Activated gamma-delta T cell treated with anti-CD3 and anti-CD28 coated beads, Interleukin-2, amount 50 U/mL, for 16 hours (primary cell): Measurements from ENCODE around the gene ATG16L2.
"Not testable (repeated sequence)": the region's sequence is repeated elsewhere in the genome, so short reads cannot be mapped to it uniquely, and the experiment has no call there.

Source experiments
- DNase-seq: peaks from one replicate; pipeline ENCODE4 v3.0.0-alpha.2; 2020; ENCODE audit warnings: low read depth

ATG16L2 gene

GRCh38 chr11:72779495-72780128, 34.6 kb upstream of the ATG16L2 start:
- DNase-seq: no peak

- no peak for DNase-seq
Observed at GRCh38 chr11:72780296-72781062, 33.7 kb upstream of the ATG16L2 start.

GRCh38 chr11:72781063-72781312, 33.2 kb upstream of the ATG16L2 start:
- no peak for DNase-seq

GRCh38 chr11:72781313-72782080, 32.7 kb upstream of the ATG16L2 start:
- peak; percentile 40 for DNase-seq

GRCh38 chr11:72782081-72782920, 31.9 kb upstream of the ATG16L2 start:
- no peak for DNase-seq

DNA sequence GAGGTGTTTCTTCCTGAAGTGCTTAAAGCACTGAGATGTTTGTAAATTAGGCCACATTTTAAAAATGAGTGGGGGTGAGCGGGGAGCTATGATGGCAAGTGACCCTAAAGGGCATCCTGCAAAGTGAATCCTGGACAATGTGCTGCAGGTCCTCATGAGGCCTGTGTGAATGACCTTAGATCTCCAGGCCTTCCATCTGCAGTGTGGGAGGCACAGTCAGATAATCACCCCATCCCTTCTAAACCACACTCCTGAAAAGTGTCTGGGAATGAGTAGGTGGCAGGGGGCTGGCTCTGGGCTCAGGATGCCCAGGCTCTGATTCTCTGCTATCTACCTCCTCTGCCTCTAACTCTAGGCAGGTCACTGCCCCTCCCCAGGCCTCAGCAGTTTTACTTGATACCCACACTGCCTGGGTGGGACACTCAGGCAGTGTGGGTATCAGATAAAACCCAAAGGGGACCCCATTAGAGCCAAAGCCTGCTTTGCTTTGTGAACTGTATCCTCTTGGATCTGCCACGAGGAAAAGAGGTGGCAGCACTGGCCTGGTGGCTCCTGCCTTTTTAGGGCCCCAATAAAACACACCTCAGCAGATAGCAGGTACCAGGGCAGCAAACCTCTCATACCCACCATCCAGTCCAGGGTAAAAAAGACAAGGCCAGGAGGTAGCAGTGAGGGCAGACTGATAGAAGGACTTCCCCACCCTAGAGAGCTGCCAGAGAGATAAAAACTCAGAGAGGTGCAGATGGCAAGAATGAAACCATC, 30.9 kb upstream of the ATG16L2 start:
- DNase-seq: no peak

DNA sequence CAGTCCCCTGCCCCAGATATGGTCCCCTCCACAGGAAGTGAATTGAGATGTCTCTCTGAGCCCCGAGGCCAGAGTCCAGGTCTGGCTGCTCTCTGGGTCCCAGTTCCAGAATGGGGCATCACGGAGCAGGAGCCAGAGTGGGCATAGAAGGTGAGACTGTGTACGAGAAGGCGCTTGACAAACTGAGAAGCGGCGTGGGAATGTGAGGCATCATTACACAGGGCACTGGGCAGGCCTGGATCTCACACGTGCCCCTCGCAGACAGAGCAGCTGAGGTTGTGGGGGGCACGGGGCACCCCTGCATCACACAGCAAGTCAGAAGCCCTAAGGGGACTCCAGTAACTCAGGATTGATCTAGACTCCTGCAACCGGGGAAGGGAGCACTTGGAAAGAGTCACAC, 29.5 kb upstream of the ATG16L2 start:
- DNase-seq: no peak

DNA sequence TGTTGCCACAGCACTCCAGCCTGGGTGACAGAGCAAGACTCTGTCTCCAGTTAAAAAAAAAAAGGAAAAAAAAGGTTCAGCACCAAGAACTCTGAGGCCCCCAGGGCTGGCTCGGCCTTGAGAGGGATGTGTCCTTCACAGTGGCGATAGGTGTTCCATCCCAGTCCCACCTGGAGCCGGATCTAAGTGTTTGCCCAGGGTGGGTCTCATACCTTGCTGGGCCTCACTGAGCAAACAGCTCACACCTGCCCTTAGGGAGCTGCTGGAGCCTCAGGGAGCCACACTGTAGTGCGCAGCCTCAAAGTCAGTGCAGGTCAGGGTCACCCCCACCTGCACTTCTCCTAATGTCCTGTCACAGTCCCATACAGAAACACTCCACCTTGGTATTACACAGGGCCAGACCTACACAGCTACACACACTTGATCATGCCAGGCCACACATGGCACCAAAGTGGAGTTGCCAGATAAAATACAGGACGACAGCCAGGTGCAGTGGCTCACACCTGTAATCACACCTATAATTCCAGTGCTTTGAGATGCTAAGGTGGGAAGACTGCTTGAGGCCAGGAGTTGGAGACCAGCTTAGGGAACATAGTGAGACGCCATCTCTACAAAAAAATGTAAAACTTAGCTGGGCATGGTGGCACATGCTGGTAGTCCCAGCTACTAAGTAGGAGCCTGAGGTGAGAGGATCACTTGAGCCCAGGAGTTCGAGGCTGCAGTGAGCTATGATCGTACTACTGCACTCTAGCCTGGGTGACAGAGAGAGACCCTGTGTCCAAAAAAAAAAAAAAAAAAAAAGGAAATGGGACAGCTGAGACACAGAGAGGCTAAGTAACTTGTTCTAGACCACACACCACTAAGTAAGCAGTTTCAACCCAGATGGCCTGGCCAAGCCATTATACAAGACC, 27.7 kb upstream of the ATG16L2 start:
- no peak for DNase-seq

DNA sequence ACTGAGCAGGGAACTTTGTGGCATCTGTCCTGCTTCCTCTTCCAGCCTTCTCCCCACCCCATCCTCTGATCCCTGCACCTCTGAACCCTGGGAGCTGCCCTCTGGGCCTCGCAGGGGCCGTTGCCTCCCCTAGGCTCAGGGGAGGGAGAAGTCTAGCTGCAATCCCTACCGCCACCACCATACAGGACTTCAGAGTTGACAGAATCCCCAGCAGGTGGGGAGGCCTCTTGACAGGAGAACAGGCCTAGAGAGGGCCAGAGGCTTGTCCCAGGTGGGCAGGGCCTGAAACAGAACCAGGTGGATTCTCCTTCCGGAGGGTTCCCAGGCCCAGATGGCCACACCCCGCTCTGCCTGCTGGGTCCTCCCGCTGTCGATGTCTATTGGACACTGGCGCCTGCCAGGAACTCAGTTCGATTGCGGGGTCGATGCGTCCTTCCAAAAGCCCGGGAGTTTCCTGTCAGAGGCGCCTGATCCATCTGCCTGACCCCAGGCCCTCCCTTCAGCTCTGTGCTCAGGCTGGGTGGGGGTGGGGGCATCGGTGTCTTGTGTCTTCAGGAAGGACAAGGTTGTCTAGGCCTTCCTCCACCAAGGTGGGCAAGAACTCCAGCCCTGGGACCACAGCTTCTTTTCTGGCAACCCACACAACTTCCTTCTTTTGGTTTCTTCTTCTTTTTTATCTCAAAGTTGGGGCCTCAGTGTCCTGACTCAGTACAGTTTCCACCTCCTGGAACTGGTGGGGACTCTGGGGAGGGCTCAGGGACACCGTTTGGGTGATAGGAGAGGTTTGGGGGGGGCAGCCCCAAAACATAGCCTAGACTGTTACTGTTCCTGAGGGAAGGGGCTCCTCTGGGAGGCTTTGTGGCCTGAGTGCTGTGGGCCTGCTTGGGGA, 26.8 kb upstream of the ATG16L2 start:
- DNase-seq: no peak

DNA sequence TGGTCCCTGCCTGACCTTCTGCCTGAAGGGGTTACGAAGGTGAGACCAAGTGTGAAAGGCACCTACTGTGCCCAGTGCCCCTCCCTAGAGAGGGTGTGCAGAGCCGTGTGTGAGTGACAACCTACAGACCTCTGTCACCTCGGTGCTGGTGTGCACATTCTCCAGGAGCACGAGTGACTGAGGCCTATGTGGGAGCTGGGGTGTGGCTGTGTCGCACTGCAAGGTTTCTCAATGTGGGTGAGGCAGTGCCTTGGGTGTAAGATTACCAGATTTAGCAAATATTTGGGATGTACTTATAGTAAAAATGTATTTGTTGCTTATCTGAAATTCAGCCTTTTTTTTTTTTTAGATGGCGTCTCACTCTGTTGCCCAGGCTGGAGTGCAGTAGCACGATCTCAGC, 26.0 kb upstream of the ATG16L2 start:
- no peak for DNase-seq

- DNase-seq: no peak
Observed at GRCh38 chr11:72789493-72790131, 24.6 kb upstream of the ATG16L2 start.

- DNase-seq: not testable (repeated sequence)
Observed at GRCh38 chr11:72791228-72791627, 23.0 kb upstream of the ATG16L2 start.

- no peak for DNase-seq
Observed at GRCh38 chr11:72792437-72793021, 21.7 kb upstream of the ATG16L2 start.

GRCh38 chr11:72793076-72793424, 21.2 kb upstream of the ATG16L2 start:
- DNase-seq: no peak

- DNase-seq: peak; percentile 94
Observed at GRCh38 chr11:72793425-72794367, 20.5 kb upstream of the ATG16L2 start, which contains the start of gene STARD10. Gene STARD10, minus strand, starts transcription at chr11:72794047. Its CDS starts 12,866 bp downstream, at chr11:72781181.

- DNase-seq: no peak
Observed at GRCh38 chr11:72798361-72798760, 15.8 kb upstream of the ATG16L2 start.

DNA sequence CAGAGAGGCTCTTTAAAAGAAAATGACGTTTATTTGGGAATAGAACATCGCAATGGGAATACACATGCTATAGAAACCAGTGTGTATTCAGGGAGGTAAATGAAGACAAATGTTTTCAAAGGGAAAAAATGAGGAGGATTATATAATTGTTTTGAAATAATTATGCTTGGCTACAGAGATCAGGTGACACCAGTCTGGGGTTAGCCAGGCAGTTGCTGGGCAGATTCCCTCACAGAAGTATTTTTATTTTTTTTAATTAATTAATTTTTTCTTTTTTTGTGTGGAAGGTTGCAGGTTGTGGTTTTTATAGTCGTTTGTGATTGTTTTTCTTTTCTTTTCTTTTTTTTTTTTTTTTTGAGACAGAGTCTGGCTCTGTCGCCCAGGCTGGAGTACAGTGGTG, 14.8 kb upstream of the ATG16L2 start:
- no peak for DNase-seq
